ENCODE results near the gene MRPL51. TPM values are rescaled to one million over a fixed set of nuclear protein-coding genes. Genes with fewer than 3 reads are reported as not detected.

Gene MRPL51
- total RNA-seq, 4 donors from 2014 or later: 2.6 to 49.7 (median 40.9) TPM

DNA sequence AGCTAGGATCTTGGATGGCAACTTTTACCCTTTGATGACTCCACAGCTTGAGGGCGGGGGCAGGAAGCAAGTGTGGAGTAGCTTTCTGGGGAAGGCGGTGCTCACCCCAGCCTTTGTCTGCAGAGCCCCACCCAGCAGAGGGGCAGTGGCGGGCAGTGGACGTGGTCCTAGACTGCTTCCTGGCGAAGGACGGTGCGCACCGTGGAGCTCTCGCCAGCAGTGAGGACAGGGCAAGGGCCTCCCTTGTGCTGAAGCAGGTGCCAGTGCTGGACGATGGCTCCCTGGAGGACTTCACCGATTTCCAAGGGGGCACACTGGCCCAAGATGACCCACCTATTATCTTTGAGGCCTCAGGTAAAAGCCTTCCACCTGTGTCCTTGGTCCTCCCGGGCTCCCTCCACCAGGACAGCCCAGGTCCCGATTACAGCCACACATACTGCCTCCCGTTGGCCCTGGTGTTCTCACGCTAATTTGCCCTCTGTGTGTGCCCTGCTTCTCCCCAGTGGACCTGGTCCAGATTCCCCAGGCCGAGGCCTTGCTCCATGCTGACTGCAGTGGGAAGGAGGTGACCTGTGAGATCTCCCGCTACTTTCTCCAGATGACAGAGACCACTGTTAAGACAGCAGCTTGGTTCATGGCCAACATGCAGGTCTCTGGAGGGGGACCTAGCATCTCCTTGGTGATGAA is 40.0 kb downstream of the MRPL51 start:
- no peaks in the 10 kb centered on the region for H3K27me3 ChIP-seq
- H3K9me3 ChIP-seq: no peaks in the 10 kb centered on the region
- intact Hi-C loops (cut with DNase I; ENCODE audit: low total_unique reads): no loop called here
- in situ Hi-C loops (cut with MboI; ENCODE audit: low pct_ligation_motif_present in 1 of 4, low pct_unique_long_range_greater_than_20kb in 1 of 4, low sequenced_read_pairs in 3 of 4): loop anchor here in 3 of 4 donors (10.0 to 25.0 kb wide), 2 partner anchors 116 to 118 kb away; partner anchors contain the start of gene TNFRSF1A (in 2 of the 3)
- peaks cover 0 to 13% (median 3%) of the 10 kb centered on the region in 4 donors for H3K36me3 ChIP-seq
- peak overlapping the region; percentile 97 to 99 (median 98) for H3K27ac ChIP-seq
- 31% methylated on average over 17 of the region's 17 CpGs; no CpG with 5 or more reads in 1 of the 2 donors for WGBS, 2 donors (ENCODE audit: low coverage in 1 of 2)
- peak; percentile 76 for DNase-seq
- peak; percentile 42 for TF ChIP-seq POLR2A (IDR thresholded peaks at IDR 0.05)
- TF ChIP-seq, protein P1, sequence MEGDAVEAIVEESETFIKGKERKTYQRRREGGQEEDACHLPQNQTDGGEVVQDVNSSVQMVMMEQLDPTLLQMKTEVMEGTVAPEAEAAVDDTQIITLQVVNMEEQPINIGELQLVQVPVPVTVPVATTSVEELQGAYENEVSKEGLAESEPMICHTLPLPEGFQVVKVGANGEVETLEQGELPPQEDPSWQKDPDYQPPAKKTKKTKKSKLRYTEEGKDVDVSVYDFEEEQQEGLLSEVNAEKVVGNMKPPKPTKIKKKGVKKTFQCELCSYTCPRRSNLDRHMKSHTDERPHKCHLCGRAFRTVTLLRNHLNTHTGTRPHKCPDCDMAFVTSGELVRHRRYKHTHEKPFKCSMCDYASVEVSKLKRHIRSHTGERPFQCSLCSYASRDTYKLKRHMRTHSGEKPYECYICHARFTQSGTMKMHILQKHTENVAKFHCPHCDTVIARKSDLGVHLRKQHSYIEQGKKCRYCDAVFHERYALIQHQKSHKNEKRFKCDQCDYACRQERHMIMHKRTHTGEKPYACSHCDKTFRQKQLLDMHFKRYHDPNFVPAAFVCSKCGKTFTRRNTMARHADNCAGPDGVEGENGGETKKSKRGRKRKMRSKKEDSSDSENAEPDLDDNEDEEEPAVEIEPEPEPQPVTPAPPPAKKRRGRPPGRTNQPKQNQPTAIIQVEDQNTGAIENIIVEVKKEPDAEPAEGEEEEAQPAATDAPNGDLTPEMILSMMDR (IDR thresholded peaks at IDR 0.05): no peak
- TF ChIP-seq EP300 (IDR thresholded peaks at IDR 0.05; ENCODE audit: low read depth): no peak
- peak; percentile 27 to 57 (median 36) for TF ChIP-seq POLR2AphosphoS5 (IDR thresholded peaks at IDR 0.05)
- H3K4me1 ChIP-seq: peaks cover 16 to 34% (median 26%) of the 10 kb centered on the region in 4 donors
- peak overlapping the region in 3 of 4 donors; percentile 65 to 78 (median 73) for H3K4me3 ChIP-seq

DNA sequence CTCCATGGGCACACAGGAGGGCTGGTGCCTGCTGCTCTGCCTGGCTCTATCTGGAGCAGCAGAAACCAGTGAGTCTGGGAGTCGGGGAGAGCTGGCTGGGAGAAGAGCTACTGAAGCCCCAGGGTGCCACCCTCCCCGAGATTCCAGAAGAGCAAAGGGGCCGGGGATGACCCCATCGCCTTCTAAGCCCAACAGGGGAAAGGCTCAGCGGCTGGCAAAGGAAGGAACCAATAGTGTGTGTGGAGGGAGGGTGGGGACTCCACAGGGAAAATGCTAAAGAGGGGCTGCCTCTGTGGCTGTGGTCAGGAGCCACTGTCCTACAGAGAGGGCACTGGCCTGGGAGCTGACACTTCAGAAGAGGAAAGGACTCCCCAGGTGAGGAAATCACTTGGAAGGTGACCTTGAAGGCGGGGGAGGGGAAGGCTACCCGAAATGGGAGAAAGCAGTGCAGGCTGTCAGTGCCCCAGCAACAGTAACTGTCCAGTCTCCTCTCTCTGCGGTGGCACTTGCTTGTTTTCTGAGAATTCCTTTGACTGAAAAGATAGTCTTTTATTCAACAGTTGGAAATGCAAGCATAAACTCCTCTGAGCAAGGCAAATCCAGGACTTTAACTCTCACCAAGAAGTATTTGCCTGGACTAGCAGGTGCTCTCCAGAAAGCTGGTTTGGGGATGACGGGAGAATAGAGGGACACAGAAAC is 40.7 kb downstream of the MRPL51 start:
- intact Hi-C loops (cut with DNase I; ENCODE audit: low total_unique reads): no loop called here
- in situ Hi-C loops (cut with MboI; ENCODE audit: low pct_ligation_motif_present in 1 of 4, low pct_unique_long_range_greater_than_20kb in 1 of 4, low sequenced_read_pairs in 3 of 4): loop anchor here in 3 of 4 donors (10.0 to 25.0 kb wide), 2 partner anchors 115 to 118 kb away; partner anchors contain the start of gene TNFRSF1A (in 2 of the 3)
- TF ChIP-seq POLR2AphosphoS5 (IDR thresholded peaks at IDR 0.05) (no peak), POLR2A (IDR thresholded peaks at IDR 0.05) (no peak), EP300 (IDR thresholded peaks at IDR 0.05; ENCODE audit: low read depth) (no peak)
- TF ChIP-seq, protein P1 (IDR thresholded peaks at IDR 0.05): no peak

DNA sequence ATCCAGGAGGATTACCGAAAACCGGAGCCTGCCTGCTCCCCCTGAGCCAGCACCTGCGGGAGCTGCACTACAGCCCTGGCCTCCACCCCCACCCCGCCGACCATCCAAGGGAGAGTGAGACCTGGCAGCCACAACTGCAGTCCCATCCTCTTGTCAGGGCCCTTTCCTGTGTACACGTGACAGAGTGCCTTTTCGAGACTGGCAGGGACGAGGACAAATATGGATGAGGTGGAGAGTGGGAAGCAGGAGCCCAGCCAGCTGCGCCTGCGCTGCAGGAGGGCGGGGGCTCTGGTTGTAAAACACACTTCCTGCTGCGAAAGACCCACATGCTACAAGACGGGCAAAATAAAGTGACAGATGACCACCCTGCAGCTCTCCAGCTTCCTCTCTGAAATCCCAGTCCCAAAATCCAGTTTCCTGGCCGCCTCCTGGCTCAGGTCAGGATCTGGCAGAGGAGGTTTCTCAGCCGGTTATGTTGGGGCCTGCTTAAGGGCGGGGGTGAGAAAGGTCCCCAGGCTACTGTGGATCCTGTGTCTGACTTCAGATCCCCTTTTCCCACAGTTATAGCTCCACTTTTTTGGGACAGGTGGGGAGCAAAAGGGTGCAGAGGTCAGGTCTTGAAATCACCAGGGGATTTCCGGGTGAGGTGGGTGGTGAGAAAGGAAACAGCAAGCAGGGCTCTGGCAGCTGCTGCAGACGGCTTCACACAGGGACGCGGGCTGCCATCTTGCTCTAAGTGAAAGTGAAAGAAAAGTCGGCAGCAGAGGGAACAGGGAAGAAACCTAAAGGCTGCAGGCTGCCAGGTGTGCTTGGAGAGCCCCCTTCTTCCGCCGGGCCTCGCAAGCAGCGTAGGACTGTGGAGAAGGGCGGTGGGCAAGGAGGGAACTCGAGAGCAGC is 41.5 kb downstream of the MRPL51 start, which contains the start of gene TAPBPL:
TAPBPL (plus strand) TSS at position 695 of the 897 bp plus-strand sequence. CDS start 207 bp downstream, outside the sequence.
- TF ChIP-seq EP300 (IDR thresholded peaks at IDR 0.05; ENCODE audit: low read depth) (no peak), POLR2A (IDR thresholded peaks at IDR 0.05) (peak; percentile 78), POLR2AphosphoS5 (IDR thresholded peaks at IDR 0.05) (peak; percentile 78 to 81 (median 78))
- TF ChIP-seq, protein P1 (IDR thresholded peaks at IDR 0.05): peak in 1 of 5 experiments; percentile 8
- H3K4me1 ChIP-seq: peaks cover 16 to 34% (median 26%) of the 10 kb centered on the region in 4 donors
- no peaks in the 10 kb centered on the region for H3K27me3 ChIP-seq
- H3K27ac ChIP-seq: peak within 1 kb of the TSS; percentile 97 to 99 (median 98)
- H3K9me3 ChIP-seq: no peaks in the 10 kb centered on the region
- in situ Hi-C loops (cut with MboI; ENCODE audit: low pct_ligation_motif_present in 1 of 4, low pct_unique_long_range_greater_than_20kb in 1 of 4, low sequenced_read_pairs in 3 of 4) (loop anchor here in 3 of 4 donors (10.0 to 25.0 kb wide), 2 partner anchors 114 to 117 kb away; partner anchors contain the start of gene TNFRSF1A (in 2 of the 3)), intact Hi-C loops (cut with DNase I; ENCODE audit: low total_unique reads) (no loop called here)
- peak; percentile 89 for DNase-seq
- 1% methylated on average over 27 of the region's 27 CpGs; no CpG with 5 or more reads in 1 of the 2 donors for WGBS, 2 donors (ENCODE audit: low coverage in 1 of 2)
- H3K36me3 ChIP-seq: peaks cover 0 to under 1% (median under 1%) of the 10 kb centered on the region in 4 donors
- peak within 1 kb of the TSS; percentile 65 to 78 (median 73) for H3K4me3 ChIP-seq

More for the DNA sequence above, 40.7 kb downstream of the MRPL51 start:
- peaks cover 0 to 8% (median 3%) of the 10 kb centered on the region in 4 donors for H3K36me3 ChIP-seq
- peak overlapping the region; percentile 65 to 78 (median 73) for H3K4me3 ChIP-seq
- H3K27ac ChIP-seq: peak overlapping the region; percentile 97 to 99 (median 98)
- DNase-seq: peak; percentile 68
- no peaks in the 10 kb centered on the region for H3K9me3 ChIP-seq
- 3 to 7% methylated on average over 2 to 9 of the region's 9 CpGs for WGBS, 2 donors (ENCODE audit: low coverage in 1 of 2)
- H3K4me1 ChIP-seq: peaks cover 16 to 34% (median 26%) of the 10 kb centered on the region in 4 donors
- no peaks in the 10 kb centered on the region for H3K27me3 ChIP-seq
